ENCODE results near the gene PRKCE. TPM values are rescaled to one million over a fixed set of nuclear protein-coding genes. Genes with fewer than 3 reads are reported as not detected.

The PRKCE gene
- total and polyA plus RNA-seq, 4 experiments from 2014 or later, result 1.8 to 21.7 (median 11.0) TPM

GRCh38 chr2:45770811-45771210 is 119.3 kb downstream of the PRKCE start:
- no peak overlapping the region for H3K4me3 ChIP-seq (ENCODE audit: low read length in 2 of 2)
- Mint-ChIP-seq H3K9me3 (no peaks in the 10 kb centered on the region), H3K36me3 (no peaks in the 10 kb centered on the region), H3K4me3 (no peak overlapping the region), H3K27ac (peak overlapping the region in 1 of 7 donors; percentile 52), H3K27me3 (no peaks in the 10 kb centered on the region), H3K4me1 (peaks cover 0 to 1% (median 0%) of the 10 kb centered on the region in 4 donors)
- no peaks in the 10 kb centered on the region for H3K9me3 ChIP-seq (ENCODE audit: control insufficient read depth in 1 of 2, low read length in 2 of 2)
- ChIA-PET POLR2A (ENCODE audit: partially characterized antibody) (no interaction called here), CTCF (ENCODE audit: partially characterized antibody) (interaction anchor here (1.6 kb wide), 1 partner anchor 8 kb away, joined by 7 read pairs; no protein-coding TSS in a partner anchor)
- H3K27me3 ChIP-seq (ENCODE audit: insufficient read depth, low read length), result no peaks in the 10 kb centered on the region
- H3K4me1 ChIP-seq (ENCODE audit: insufficient read depth, low read length), result no peaks in the 10 kb centered on the region
- no peak overlapping the region for H3K27ac ChIP-seq (ENCODE audit: low read depth, low read length)
- H3K36me3 ChIP-seq (ENCODE audit: insufficient read depth, low read length), result no peaks in the 10 kb centered on the region
- no peak for DNase-seq
- intact Hi-C loops (cut with micrococcal nuclease), result no loop called here

GRCh38 chr2:45771261-45771660 is 119.8 kb downstream of the PRKCE start:
- no peak overlapping the region for H3K27ac ChIP-seq (ENCODE audit: low read depth, low read length)
- intact Hi-C loops (cut with micrococcal nuclease), result no loop called here
- POLR2A ChIA-PET (ENCODE audit: partially characterized antibody), result no interaction called here
- H3K4me3 ChIP-seq (ENCODE audit: low read length in 2 of 2), result no peak overlapping the region
- H3K36me3 Mint-ChIP-seq, result no peaks in the 10 kb centered on the region
- no peak overlapping the region for H3K27ac Mint-ChIP-seq
- no peak for DNase-seq
- H3K27me3 ChIP-seq (ENCODE audit: insufficient read depth, low read length), result no peaks in the 10 kb centered on the region
- H3K9me3 Mint-ChIP-seq, result no peaks in the 10 kb centered on the region
- CTCF ChIA-PET (ENCODE audit: partially characterized antibody), result interaction anchor here (1.6 kb wide), 1 partner anchor 8 kb away, joined by 7 read pairs; no protein-coding TSS in a partner anchor
- H3K27me3 Mint-ChIP-seq, result no peaks in the 10 kb centered on the region
- H3K36me3 ChIP-seq (ENCODE audit: insufficient read depth, low read length), result no peaks in the 10 kb centered on the region
- H3K9me3 ChIP-seq (ENCODE audit: control insufficient read depth in 1 of 2, low read length in 2 of 2), result no peaks in the 10 kb centered on the region
- H3K4me1 Mint-ChIP-seq, result peaks cover 0 to 1% (median 0%) of the 10 kb centered on the region in 4 donors
- H3K4me1 ChIP-seq (ENCODE audit: insufficient read depth, low read length), result no peaks in the 10 kb centered on the region
- H3K4me3 Mint-ChIP-seq, result no peak overlapping the region

- Histone ChIP-seq H3K4me3 (ENCODE audit: low read length in 2 of 2) (no peak overlapping the region), H3K27ac (ENCODE audit: low read depth, low read length) (no peak overlapping the region), H3K36me3 (ENCODE audit: insufficient read depth, low read length) (no peaks in the 10 kb centered on the region), H3K9me3 (ENCODE audit: control insufficient read depth in 1 of 2, low read length in 2 of 2) (no peaks in the 10 kb centered on the region), H3K4me1 (ENCODE audit: insufficient read depth, low read length) (no peaks in the 10 kb centered on the region), H3K27me3 (ENCODE audit: insufficient read depth, low read length) (no peaks in the 10 kb centered on the region)
- DNase-seq, result no peak
- peaks cover 0 to 1% (median 0%) of the 10 kb centered on the region in 4 donors for H3K4me1 Mint-ChIP-seq
- H3K4me3 Mint-ChIP-seq, result no peak overlapping the region
- H3K27me3 Mint-ChIP-seq, result no peaks in the 10 kb centered on the region
- H3K9me3 Mint-ChIP-seq, result no peaks in the 10 kb centered on the region
- CTCF ChIA-PET (ENCODE audit: partially characterized antibody), result no interaction called here
- H3K27ac Mint-ChIP-seq, result no peak overlapping the region
- intact Hi-C loops (cut with micrococcal nuclease), result no loop called here
- POLR2A ChIA-PET (ENCODE audit: partially characterized antibody), result no interaction called here
- no peaks in the 10 kb centered on the region for H3K36me3 Mint-ChIP-seq
Observed at GRCh38 chr2:45772038-45772437, 120.6 kb downstream of the PRKCE start.

GRCh38 chr2:45773909-45774308 is 122.4 kb downstream of the PRKCE start:
- no peak overlapping the region for H3K4me3 Mint-ChIP-seq
- Histone ChIP-seq H3K4me3 (ENCODE audit: low read length in 2 of 2) (no peak overlapping the region), H3K36me3 (ENCODE audit: insufficient read depth, low read length) (no peaks in the 10 kb centered on the region), H3K4me1 (ENCODE audit: insufficient read depth, low read length) (peaks cover 5% of the 10 kb centered on the region), H3K27ac (ENCODE audit: low read depth, low read length) (no peak overlapping the region), H3K27me3 (ENCODE audit: insufficient read depth, low read length) (no peaks in the 10 kb centered on the region), H3K9me3 (ENCODE audit: control insufficient read depth in 1 of 2, low read length in 2 of 2) (no peaks in the 10 kb centered on the region)
- no peaks in the 10 kb centered on the region for H3K36me3 Mint-ChIP-seq
- ChIA-PET POLR2A (ENCODE audit: partially characterized antibody) (no interaction called here), CTCF (ENCODE audit: partially characterized antibody) (no interaction called here)
- no peak for DNase-seq
- no peak overlapping the region for H3K27ac Mint-ChIP-seq
- intact Hi-C loops (cut with micrococcal nuclease), result no loop called here
- H3K27me3 Mint-ChIP-seq, result no peaks in the 10 kb centered on the region
- no peaks in the 10 kb centered on the region for H3K9me3 Mint-ChIP-seq
- peaks cover 3 to 6% (median 5%) of the 10 kb centered on the region in 4 donors for H3K4me1 Mint-ChIP-seq

- Histone ChIP-seq H3K4me1 (ENCODE audit: insufficient read depth, low read length) (peaks cover 5% of the 10 kb centered on the region), H3K9me3 (ENCODE audit: control insufficient read depth in 1 of 2, low read length in 2 of 2) (no peaks in the 10 kb centered on the region), H3K27ac (ENCODE audit: low read depth, low read length) (no peak overlapping the region), H3K27me3 (ENCODE audit: insufficient read depth, low read length) (no peaks in the 10 kb centered on the region), H3K36me3 (ENCODE audit: insufficient read depth, low read length) (no peaks in the 10 kb centered on the region), H3K4me3 (ENCODE audit: low read length in 2 of 2) (no peak overlapping the region)
- no peak overlapping the region for H3K4me3 Mint-ChIP-seq
- no peak for DNase-seq
- H3K27me3 Mint-ChIP-seq, result no peaks in the 10 kb centered on the region
- peaks cover 0 to 2% (median 0%) of the 10 kb centered on the region in 8 donors for H3K9me3 Mint-ChIP-seq
- H3K27ac Mint-ChIP-seq, result peak overlapping the region in 2 of 7 donors; percentile 26 to 80
- H3K4me1 Mint-ChIP-seq, result peaks cover 3 to 6% (median 5%) of the 10 kb centered on the region in 4 donors
- CTCF ChIA-PET (ENCODE audit: partially characterized antibody), result no interaction called here
- POLR2A ChIA-PET (ENCODE audit: partially characterized antibody), result no interaction called here
- no peaks in the 10 kb centered on the region for H3K36me3 Mint-ChIP-seq
- intact Hi-C loops (cut with micrococcal nuclease), result no loop called here
Observed at GRCh38 chr2:45774688-45775244, 123.3 kb downstream of the PRKCE start.

- Histone ChIP-seq H3K36me3 (ENCODE audit: insufficient read depth, low read length) (no peaks in the 10 kb centered on the region), H3K27ac (ENCODE audit: low read depth, low read length) (no peak overlapping the region), H3K4me3 (ENCODE audit: low read length in 2 of 2) (no peak overlapping the region), H3K27me3 (ENCODE audit: insufficient read depth, low read length) (no peaks in the 10 kb centered on the region), H3K4me1 (ENCODE audit: insufficient read depth, low read length) (peaks cover 5% of the 10 kb centered on the region), H3K9me3 (ENCODE audit: control insufficient read depth in 1 of 2, low read length in 2 of 2) (no peaks in the 10 kb centered on the region)
- no peak for DNase-seq
- no peaks in the 10 kb centered on the region for H3K36me3 Mint-ChIP-seq
- peak overlapping the region in 2 of 7 donors; percentile 13 to 51 for H3K27ac Mint-ChIP-seq
- H3K9me3 Mint-ChIP-seq, result peaks cover 0 to 2% (median 0%) of the 10 kb centered on the region in 8 donors
- no peaks in the 10 kb centered on the region for H3K27me3 Mint-ChIP-seq
- intact Hi-C loops (cut with micrococcal nuclease), result no loop called here
- no peak overlapping the region for H3K4me3 Mint-ChIP-seq
- ChIA-PET POLR2A (ENCODE audit: partially characterized antibody) (no interaction called here), CTCF (ENCODE audit: partially characterized antibody) (interaction anchor here (9.6 kb wide), 1 partner anchor 133 kb away, joined by 279 read pairs; no protein-coding TSS in a partner anchor)
- H3K4me1 Mint-ChIP-seq, result peaks cover 3 to 6% (median 5%) of the 10 kb centered on the region in 4 donors
Observed at GRCh38 chr2:45776160-45776955, 124.9 kb downstream of the PRKCE start.

- Mint-ChIP-seq H3K9me3 (peaks cover 0 to 2% (median 0%) of the 10 kb centered on the region in 8 donors), H3K36me3 (no peaks in the 10 kb centered on the region), H3K27me3 (no peaks in the 10 kb centered on the region), H3K4me3 (peak overlapping the region in 4 of 8 donors; percentile 21 to 57 (median 53)), H3K27ac (peak overlapping the region in 2 of 7 donors; percentile 3 to 6), H3K4me1 (peaks cover 3 to 6% (median 5%) of the 10 kb centered on the region in 4 donors)
- H3K27ac ChIP-seq (ENCODE audit: low read depth, low read length), result no peak overlapping the region
- intact Hi-C loops (cut with micrococcal nuclease), result loop anchor here (1.0 kb wide), 2 partner anchors 135 to 683 kb away; no protein-coding TSS in a partner anchor
- no peaks in the 10 kb centered on the region for H3K36me3 ChIP-seq (ENCODE audit: insufficient read depth, low read length)
- H3K9me3 ChIP-seq (ENCODE audit: control insufficient read depth in 1 of 2, low read length in 2 of 2), result no peaks in the 10 kb centered on the region
- H3K4me3 ChIP-seq (ENCODE audit: low read length in 2 of 2), result no peak overlapping the region
- H3K4me1 ChIP-seq (ENCODE audit: insufficient read depth, low read length), result peaks cover 5% of the 10 kb centered on the region
- no peak for DNase-seq
- CTCF ChIA-PET (ENCODE audit: partially characterized antibody), result interaction anchor here (0.6 to 9.6 kb wide), 33 partner anchors 8 to 1109 kb away, joined by 3 to 279 read pairs (median 4); no protein-coding TSS in a partner anchor
- POLR2A ChIA-PET (ENCODE audit: partially characterized antibody), result interaction anchor here (1.3 to 1.7 kb wide), 2 partner anchors 128 to 134 kb away, joined by 4 to 6 read pairs; no protein-coding TSS in a partner anchor
- no peaks in the 10 kb centered on the region for H3K27me3 ChIP-seq (ENCODE audit: insufficient read depth, low read length)
Observed at GRCh38 chr2:45777996-45778719, 126.7 kb downstream of the PRKCE start.

Data from CD4-positive, alpha-beta memory T cell (primary cell).